Tibial nerve (tissue), 4 donors: ENCODE data around the gene SRGAP2C. TPM values are rescaled to one million over a fixed set of nuclear protein-coding genes. Genes with fewer than 3 reads are reported as not detected.
"Not testable (repeated sequence)": the region's sequence is repeated elsewhere in the genome, so short reads cannot be mapped to it uniquely, and the experiment has no call there.

Experiments used
- DNase-seq, 2 donors: peaks; one replicate each; pipeline ENCODE4 v3.0.0-alpha.2; 2019; ENCODE audit warnings: low spot score in 2 of 2
- H3K27ac ChIP-seq, 4 donors: fragments of 200-600 bp; sonication (generic) in 3 of 4; one replicate each; pipeline ENCODE4 v1.5.1; 2017 to 2019; ENCODE audit warnings: mild to moderate bottlenecking in 1 of 4
- H3K27me3 ChIP-seq, 2 donors: fragments of 200-600 bp; sonication (generic) in 1 of 2; one replicate each; pipeline versions ENCODE4 v1.5.1 to v1.6.0; 2017 to 2019
- H3K36me3 ChIP-seq, 3 donors: fragments of 200-600 bp; sonication (generic); one replicate each; pipeline ENCODE4 v1.5.1; 2018 to 2019
- H3K4me1 ChIP-seq, 4 donors: fragments of 200-600 bp; sonication (generic) in 3 of 4; one replicate each; pipeline ENCODE4 v1.5.1; 2017 to 2019
- H3K4me3 ChIP-seq, 4 donors: fragments of 200-600 bp; sonication (generic) in 3 of 4; one replicate each; pipeline ENCODE4 v1.5.1; 2017 to 2019; ENCODE audit warnings: mild to moderate bottlenecking in 1 of 4, moderate library complexity in 1 of 4
- H3K9me3 ChIP-seq, 4 donors: fragments of 200-600 bp; sonication (generic) in 3 of 4; one replicate each; pipeline ENCODE4 v1.5.1; 2017 to 2019
- POLR2A ChIP-seq, 2 donors: fragments of 450-650 bp; IDR thresholded peaks; one replicate each; pipeline ENCODE4 v1.6.1; 2017; ENCODE audit warnings: antibody characterized with exemption in 2 of 2, mild to moderate bottlenecking in 2 of 2, moderate library complexity in 2 of 2
- WGBS, 2 donors: methylation state at CpG; one replicate each; pipeline ENCODE4 v1.1.5; 2018; 5-methylcytosine and 5-hydroxymethylcytosine counted together
- total RNA-seq, 4 donors: library from RNA; depleted of rRNA; stranded (reverse); fragments of >200 nt; gene quantifications; one replicate each; pipeline ENCODE4 v1.1.0, GENCODE V29; 2016

Gene SRGAP2C
- total RNA-seq, 4 donors from 2014 or later: 42.0 to 70.4 (median 50.8) TPM

DNA sequence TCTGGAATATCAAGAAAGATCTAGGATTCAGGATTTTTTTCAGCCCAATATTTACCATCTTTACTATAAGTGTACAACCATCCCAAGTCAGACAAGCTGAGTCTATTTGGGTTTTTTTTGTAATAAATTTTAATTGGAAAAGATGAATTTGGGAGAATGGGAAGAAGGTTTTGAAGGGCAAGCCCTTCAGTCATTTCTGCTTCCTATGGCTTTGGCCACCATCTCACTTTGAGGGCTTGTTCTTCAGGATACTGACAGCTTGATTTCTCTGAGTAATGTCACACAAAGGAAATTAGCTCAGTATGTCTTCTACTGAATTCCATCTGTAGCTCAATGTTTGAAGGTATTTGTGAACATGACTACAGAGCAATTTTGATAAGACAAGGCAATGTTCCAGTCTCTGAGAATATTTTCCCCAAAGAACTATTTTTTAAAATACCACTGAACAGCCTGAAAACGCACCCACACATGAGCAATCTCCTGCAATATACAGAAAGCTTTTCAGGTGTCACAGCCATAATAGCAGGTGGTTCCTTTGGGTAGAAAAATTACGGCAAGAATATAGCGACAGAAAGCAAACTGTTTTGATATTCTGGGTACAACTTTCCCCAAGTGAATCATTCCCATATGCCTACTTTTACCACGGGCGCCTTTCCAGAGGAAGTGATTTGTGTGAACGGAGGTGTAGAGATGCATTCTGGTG lies 23.4 kb upstream of the SRGAP2C start:
- H3K27ac ChIP-seq, H3K27me3 ChIP-seq, H3K9me3 ChIP-seq, H3K36me3 ChIP-seq, H3K4me3 ChIP-seq, H3K4me1 ChIP-seq, DNase-seq: not testable (repeated sequence)
- 82 to 94% methylated on average over 3 of the region's 6 CpGs for WGBS, 2 donors

GRCh38 chr1:121163850-121164757 lies 20.7 kb upstream of the SRGAP2C start:
- not testable (repeated sequence) for H3K27ac ChIP-seq, H3K4me1 ChIP-seq, DNase-seq, H3K27me3 ChIP-seq, H3K4me3 ChIP-seq, H3K9me3 ChIP-seq, H3K36me3 ChIP-seq
- 28 to 36% methylated on average over 3 of the region's 5 CpGs for WGBS, 2 donors

DNA sequence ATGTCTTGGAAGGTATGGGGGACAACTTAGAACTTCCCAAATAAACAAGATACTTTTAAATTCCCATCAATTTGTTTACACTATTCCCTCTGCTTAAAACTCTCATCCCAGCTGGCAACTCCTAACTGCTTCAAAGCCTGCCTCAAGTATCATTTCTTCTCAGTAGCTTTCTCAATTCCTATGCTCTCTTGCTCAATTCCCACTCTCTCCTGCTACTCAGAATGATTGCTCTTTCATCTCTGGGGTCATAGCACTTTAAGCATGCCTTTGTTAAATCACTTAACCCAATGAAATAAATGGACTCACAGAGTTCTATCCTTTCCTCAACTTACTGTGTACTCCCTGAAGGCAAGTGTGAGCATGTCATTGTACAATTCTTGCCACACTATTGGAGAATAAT lies 19.5 kb upstream of the SRGAP2C start:
- not testable (repeated sequence) for H3K27me3 ChIP-seq, H3K9me3 ChIP-seq, DNase-seq, H3K27ac ChIP-seq, H3K4me1 ChIP-seq, H3K4me3 ChIP-seq, H3K36me3 ChIP-seq

- DNase-seq, H3K4me3 ChIP-seq, H3K4me1 ChIP-seq, H3K27ac ChIP-seq, H3K36me3 ChIP-seq, H3K9me3 ChIP-seq, H3K27me3 ChIP-seq: not testable (repeated sequence)
- WGBS, 2 donors: 67 to 82% methylated on average over 2 of the region's 2 CpGs
These were observed 17.5 kb upstream of the SRGAP2C start for GRCh38 chr1:121167225-121167738.

DNA sequence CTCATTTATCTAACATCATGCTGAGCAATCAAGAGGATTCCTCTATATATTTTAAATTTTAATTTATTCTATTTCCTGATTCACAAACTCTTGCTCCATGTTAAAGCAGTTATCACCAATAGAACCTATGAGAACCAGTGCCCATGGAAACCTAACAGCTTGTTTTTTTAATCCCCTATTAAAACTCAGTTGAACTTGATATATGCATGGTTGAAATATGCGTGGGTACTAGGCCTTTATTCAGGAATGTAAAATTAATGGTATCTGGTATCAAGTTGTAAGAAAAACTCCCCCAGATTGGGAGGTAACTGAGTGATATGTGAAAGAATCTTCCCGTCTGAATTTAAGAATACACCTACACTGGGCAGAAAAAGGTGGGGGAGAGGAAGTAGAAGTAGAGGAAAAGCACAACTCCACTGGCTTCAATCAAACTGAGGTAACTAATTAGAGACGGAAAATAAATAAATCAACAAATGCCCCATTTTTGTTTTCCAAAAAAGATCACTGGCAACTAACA lies 16.6 kb upstream of the SRGAP2C start:
- H3K4me1 ChIP-seq: not testable (repeated sequence)

GRCh38 chr1:121176649-121177048 lies 8.1 kb upstream of the SRGAP2C start:
- WGBS, 2 donors: 93 to 95% methylated on average over 2 of the region's 2 CpGs

More for the DNA sequence above, 16.6 kb upstream of the SRGAP2C start:
- H3K36me3 ChIP-seq, H3K27ac ChIP-seq, DNase-seq, H3K27me3 ChIP-seq, H3K4me3 ChIP-seq, H3K9me3 ChIP-seq: not testable (repeated sequence)
- 87 to 100% methylated on average over 1 to 3 of the region's 3 CpGs for WGBS, 2 donors

GRCh38 chr1:121178197-121178596 lies 6.6 kb upstream of the SRGAP2C start:
- H3K4me3 ChIP-seq, H3K27ac ChIP-seq, H3K4me1 ChIP-seq, H3K36me3 ChIP-seq, H3K9me3 ChIP-seq, H3K27me3 ChIP-seq, DNase-seq: not testable (repeated sequence)

More at GRCh38 chr1:121176649-121177048, 8.1 kb upstream of the SRGAP2C start:
- not testable (repeated sequence) for H3K4me3 ChIP-seq, DNase-seq, H3K36me3 ChIP-seq, H3K27me3 ChIP-seq, H3K27ac ChIP-seq, H3K9me3 ChIP-seq, H3K4me1 ChIP-seq

DNA sequence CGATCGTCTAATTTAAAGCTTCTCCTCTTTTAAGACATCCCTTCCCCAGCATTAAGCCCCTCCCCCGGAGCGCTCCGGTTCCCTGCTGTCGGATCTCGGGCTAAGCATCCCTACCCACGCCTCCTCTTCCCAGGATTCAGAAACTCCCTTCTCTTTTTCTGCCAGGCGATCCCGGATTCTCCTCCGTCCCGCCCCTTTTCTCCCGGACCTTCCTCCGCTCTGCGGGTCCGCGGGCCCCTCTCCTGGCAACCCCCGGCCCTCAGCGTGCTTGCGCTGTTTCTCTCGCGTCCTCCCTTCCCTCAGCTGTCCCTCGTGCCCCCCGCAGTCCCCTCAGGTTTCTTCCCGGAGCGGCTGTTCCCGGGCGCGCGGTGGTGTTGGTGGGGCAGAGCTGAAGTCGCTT lies 908 bp upstream of the SRGAP2C start:
- not testable (repeated sequence) for H3K9me3 ChIP-seq, H3K36me3 ChIP-seq, H3K4me1 ChIP-seq, H3K27me3 ChIP-seq, H3K27ac ChIP-seq, DNase-seq
- WGBS, 2 donors: 1% methylated on average over 14 of the region's 31 CpGs; no CpG with 5 or more reads in 1 of the 2 donors
- H3K4me3 ChIP-seq: peak overlapping the region in 3 of 4 donors; percentile 12 to 44 (median 25)

DNA sequence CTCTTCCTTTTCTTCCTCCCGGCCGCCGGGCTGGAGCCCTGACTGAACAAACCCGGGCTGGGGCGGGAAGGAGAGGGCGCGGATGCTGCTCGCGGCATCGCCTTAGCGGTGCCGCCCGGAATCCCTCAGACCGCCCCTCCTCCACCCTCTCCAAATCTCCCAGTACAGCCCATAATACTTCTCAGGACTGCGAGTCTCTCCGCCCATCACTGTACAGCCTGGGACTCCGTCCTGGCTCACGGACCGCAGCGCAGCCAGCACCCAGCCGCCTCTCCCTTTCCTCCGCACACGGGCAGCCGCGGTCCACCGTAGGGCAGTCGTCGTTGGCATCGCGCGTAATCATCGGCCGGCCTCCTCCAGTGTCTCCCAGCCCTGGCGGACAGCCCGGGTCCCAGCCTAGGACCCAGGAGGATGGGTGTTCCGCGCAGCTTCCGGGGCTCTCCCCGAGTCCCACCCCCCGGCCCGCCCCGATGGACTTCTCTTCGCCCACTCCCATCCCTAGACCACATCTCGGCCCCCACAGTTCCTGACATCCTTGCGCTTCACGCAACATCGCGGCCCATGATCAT lies 449 bp downstream of the SRGAP2C start:
- H3K9me3 ChIP-seq, H3K4me1 ChIP-seq, H3K36me3 ChIP-seq, DNase-seq, H3K27me3 ChIP-seq: not testable (repeated sequence)
- Histone ChIP-seq H3K27ac (peak overlapping the region in 3 of 4 donors; percentile 75 to 83 (median 76)), H3K4me3 (peak overlapping the region; percentile 20 to 53 (median 32))
- peak in 1 of 2 donors; percentile 1 for TF ChIP-seq POLR2A (IDR thresholded peaks at IDR 0.05)
- no CpG with 5 or more reads among the region's 48 CpGs for WGBS, 2 donors

- not testable (repeated sequence) for H3K27me3 ChIP-seq, H3K9me3 ChIP-seq, H3K4me1 ChIP-seq, H3K36me3 ChIP-seq
- DNase-seq: peak; percentile 16 to 26
- WGBS, 2 donors: no CpG with 5 or more reads among the region's 20 CpGs
- Histone ChIP-seq H3K27ac (peak overlapping the region in 2 of 4 donors; percentile 68 to 75), H3K4me3 (peak overlapping the region in 2 of 4 donors; percentile 18 to 47)
These were observed 1.4 kb downstream of the SRGAP2C start for GRCh38 chr1:121186191-121186590.

GRCh38 chr1:121187914-121188313 lies 3.1 kb downstream of the SRGAP2C start:
- H3K4me1 ChIP-seq, H3K27me3 ChIP-seq, DNase-seq, H3K9me3 ChIP-seq, H3K36me3 ChIP-seq: not testable (repeated sequence)
- H3K4me3 ChIP-seq: peak overlapping the region in 2 of 4 donors; percentile 33 to 35
- H3K27ac ChIP-seq: peak overlapping the region in 2 of 4 donors; percentile 15 to 78
- 29 to 44% methylated on average over 5 of the region's 5 CpGs for WGBS, 2 donors

DNA sequence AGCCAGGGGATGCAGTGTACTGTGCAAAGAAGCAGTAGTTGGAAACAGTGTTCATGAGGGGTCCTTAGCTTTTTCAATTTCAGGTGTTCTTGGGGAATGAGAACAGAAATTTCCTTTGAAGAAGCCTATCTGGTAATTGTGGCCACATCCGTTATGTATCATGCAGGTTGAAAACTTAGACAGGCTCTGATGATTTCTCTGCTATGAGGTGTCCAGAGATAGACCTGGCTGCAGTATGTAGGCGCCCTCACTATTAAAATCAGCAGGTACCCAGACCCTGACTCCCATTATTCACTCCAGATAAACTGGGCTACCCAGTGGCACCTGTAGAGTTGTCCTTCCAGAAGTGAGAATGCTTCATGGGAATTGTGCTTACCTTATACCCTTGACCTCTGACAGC lies 7.7 kb downstream of the SRGAP2C start:
- no CpG with 5 or more reads among the region's 2 CpGs for WGBS, 2 donors
- not testable (repeated sequence) for H3K36me3 ChIP-seq, H3K27me3 ChIP-seq, H3K27ac ChIP-seq, H3K4me3 ChIP-seq, H3K4me1 ChIP-seq, H3K9me3 ChIP-seq, DNase-seq
